Stimulated activated CD8-positive, alpha-beta memory T cell treated with anti-CD3 and anti-CD28 coated beads, Interleukin-4, amount 100 ng/mL, for 1 hour (primary cell): ENCODE data around the gene TCEA3.

Experiments used
- DNase-seq, 2 donors: peaks; one replicate each; pipeline ENCODE4 v3.0.0-alpha.2; 2020; ENCODE audit warnings: low read depth in 2 of 2, low spot score in 1 of 2

The TCEA3 gene

GRCh38 chr1:23339632-23340031 lies 84.9 kb downstream of the TCEA3 start:
- DNase-seq = no peak

DNA sequence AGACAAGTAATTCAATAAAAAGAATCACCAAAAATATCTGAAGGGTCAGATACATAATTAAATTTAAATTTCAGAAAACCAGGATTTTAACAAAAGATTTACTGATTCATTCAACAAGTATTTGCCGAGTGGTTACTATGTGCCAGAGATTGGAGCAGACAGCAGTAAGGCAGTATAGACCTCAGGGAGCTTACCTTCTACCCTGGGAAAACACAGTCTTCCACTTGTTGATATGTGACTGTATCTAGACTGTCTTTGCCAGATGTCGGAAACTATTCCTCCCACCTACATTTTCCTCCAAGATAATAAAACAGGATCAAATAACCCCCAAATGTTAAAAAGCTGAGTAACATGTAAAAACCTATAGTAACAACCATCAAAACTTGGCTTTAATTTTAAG lies 86.7 kb downstream of the TCEA3 start:
- no peak for DNase-seq

DNA sequence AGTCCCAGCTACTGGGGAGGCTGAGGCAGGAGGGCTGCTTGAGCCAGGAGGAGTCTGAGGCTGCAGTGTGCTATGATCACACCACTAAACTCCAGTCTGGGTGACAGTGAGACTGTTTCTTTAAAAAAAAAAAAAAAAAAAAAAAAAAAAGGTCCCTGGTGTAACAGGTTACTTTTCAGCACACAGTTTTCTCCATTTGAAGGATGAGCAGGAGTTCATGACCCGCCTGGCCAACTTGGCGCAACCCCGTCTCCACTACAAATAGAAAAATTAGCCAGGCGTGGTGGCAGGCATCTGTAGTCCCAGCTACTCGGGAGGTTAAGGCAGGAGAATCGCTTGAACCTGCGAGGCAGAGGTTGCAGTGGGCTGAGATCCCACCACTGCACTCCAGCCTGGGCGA lies 92.8 kb downstream of the TCEA3 start:
- DNase-seq = no peak
